ENCODE data around the gene RALGAPA1. TPM values are rescaled to one million over a fixed set of nuclear protein-coding genes. Genes with fewer than 3 reads are reported as not detected.

The RALGAPA1 gene
- total and polyA plus RNA-seq, 2 of the 13 experiments (the other 11 are each of a cell fraction or from before 2014, with no cell fraction given): 65.0 to 89.2 TPM

DNA sequence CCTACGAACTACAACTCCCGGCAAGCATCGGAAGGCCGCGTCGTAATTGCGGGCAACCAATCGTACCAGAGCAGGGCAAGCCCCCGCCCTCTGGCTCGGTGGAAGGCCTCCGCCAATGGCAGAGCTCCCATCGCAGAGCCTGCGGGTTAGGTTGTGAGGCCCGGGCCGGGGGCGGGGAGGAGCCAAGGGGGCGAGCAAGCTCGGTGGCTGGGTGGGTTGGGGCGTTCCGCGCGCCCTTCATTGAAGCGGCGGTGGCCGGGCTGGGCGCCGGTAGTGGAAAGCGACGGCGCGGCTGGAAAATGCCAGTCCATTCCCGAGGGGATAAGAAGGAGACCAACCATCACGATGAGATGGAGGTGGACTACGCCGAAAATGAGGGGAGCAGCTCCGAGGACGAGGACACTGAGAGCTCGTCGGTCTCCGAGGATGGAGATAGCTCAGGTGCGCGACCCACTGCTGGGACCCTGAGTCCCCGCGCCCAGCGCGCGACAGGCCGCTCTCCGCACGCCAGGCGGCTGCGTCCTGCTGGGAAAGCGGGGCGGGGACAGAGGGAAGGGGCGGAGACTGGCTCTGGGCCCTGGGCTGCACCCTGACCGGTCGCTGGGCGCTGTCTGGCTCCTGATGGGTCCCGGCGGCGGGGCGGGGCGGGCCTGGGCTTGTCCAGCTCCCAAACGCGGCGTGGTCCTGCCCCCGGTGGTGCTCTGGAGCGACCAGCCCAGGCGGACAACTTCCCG, 17.3 kb upstream of the RALGAPA1 start, which contains the start of gene BRMS1L (continued):
- TF ChIP-seq ZMAT3 (CRISPR knock-in tag; conservative IDR thresholded peaks at IDR 0.05) (peak; percentile 98), ZFP90 (CRISPR knock-in tag; IDR thresholded peaks at IDR 0.05; ENCODE audit: borderline replicate concordance) (no peak; the same call in none of the 2 replicates), KLF12 (CRISPR knock-in tag; IDR thresholded peaks at IDR 0.05; ENCODE audit: borderline replicate concordance) (peak; percentile 94), ZNF136 (CRISPR knock-in tag; IDR thresholded peaks at IDR 0.05; ENCODE audit: low read depth) (peak; percentile 99), SOX6 (IDR thresholded peaks at IDR 0.05) (no peak), SOX6 (CRISPR knock-in tag; IDR thresholded peaks at IDR 0.05) (peak; percentile 94), REXO4 (CRISPR knock-in tag; IDR thresholded peaks at IDR 0.05; ENCODE audit: borderline replicate concordance) (peak; percentile 63; the same call in 1 of the 2 replicates), ZNF567 (CRISPR knock-in tag; IDR thresholded peaks at IDR 0.05; ENCODE audit: borderline replicate concordance) (peak; percentile 100), IRF2 (CRISPR knock-in tag; IDR thresholded peaks at IDR 0.05) (peak; percentile 97), SATB2 (CRISPR knock-in tag; IDR thresholded peaks at IDR 0.05) (no peak; the same call in 1 of the 2 replicates), FOXC1 (CRISPR knock-in tag; IDR thresholded peaks at IDR 0.05; ENCODE audit: borderline replicate concordance) (peak; percentile 100)
- TF ChIP-seq, protein P1, sequence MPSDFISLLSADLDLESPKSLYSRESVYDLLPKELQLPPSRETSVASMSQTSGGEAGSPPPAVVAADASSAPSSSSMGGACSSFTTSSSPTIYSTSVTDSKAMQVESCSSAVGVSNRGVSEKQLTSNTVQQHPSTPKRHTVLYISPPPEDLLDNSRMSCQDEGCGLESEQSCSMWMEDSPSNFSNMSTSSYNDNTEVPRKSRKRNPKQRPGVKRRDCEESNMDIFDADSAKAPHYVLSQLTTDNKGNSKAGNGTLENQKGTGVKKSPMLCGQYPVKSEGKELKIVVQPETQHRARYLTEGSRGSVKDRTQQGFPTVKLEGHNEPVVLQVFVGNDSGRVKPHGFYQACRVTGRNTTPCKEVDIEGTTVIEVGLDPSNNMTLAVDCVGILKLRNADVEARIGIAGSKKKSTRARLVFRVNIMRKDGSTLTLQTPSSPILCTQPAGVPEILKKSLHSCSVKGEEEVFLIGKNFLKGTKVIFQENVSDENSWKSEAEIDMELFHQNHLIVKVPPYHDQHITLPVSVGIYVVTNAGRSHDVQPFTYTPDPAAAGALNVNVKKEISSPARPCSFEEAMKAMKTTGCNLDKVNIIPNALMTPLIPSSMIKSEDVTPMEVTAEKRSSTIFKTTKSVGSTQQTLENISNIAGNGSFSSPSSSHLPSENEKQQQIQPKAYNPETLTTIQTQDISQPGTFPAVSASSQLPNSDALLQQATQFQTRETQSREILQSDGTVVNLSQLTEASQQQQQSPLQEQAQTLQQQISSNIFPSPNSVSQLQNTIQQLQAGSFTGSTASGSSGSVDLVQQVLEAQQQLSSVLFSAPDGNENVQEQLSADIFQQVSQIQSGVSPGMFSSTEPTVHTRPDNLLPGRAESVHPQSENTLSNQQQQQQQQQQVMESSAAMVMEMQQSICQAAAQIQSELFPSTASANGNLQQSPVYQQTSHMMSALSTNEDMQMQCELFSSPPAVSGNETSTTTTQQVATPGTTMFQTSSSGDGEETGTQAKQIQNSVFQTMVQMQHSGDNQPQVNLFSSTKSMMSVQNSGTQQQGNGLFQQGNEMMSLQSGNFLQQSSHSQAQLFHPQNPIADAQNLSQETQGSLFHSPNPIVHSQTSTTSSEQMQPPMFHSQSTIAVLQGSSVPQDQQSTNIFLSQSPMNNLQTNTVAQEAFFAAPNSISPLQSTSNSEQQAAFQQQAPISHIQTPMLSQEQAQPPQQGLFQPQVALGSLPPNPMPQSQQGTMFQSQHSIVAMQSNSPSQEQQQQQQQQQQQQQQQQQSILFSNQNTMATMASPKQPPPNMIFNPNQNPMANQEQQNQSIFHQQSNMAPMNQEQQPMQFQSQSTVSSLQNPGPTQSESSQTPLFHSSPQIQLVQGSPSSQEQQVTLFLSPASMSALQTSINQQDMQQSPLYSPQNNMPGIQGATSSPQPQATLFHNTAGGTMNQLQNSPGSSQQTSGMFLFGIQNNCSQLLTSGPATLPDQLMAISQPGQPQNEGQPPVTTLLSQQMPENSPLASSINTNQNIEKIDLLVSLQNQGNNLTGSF (CRISPR knock-in tag; IDR thresholded peaks at IDR 0.05): peak; percentile 96
- TF ChIP-seq, protein P2, sequence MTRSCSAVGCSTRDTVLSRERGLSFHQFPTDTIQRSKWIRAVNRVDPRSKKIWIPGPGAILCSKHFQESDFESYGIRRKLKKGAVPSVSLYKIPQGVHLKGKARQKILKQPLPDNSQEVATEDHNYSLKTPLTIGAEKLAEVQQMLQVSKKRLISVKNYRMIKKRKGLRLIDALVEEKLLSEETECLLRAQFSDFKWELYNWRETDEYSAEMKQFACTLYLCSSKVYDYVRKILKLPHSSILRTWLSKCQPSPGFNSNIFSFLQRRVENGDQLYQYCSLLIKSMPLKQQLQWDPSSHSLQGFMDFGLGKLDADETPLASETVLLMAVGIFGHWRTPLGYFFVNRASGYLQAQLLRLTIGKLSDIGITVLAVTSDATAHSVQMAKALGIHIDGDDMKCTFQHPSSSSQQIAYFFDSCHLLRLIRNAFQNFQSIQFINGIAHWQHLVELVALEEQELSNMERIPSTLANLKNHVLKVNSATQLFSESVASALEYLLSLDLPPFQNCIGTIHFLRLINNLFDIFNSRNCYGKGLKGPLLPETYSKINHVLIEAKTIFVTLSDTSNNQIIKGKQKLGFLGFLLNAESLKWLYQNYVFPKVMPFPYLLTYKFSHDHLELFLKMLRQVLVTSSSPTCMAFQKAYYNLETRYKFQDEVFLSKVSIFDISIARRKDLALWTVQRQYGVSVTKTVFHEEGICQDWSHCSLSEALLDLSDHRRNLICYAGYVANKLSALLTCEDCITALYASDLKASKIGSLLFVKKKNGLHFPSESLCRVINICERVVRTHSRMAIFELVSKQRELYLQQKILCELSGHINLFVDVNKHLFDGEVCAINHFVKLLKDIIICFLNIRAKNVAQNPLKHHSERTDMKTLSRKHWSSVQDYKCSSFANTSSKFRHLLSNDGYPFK (CRISPR knock-in tag; IDR thresholded peaks at IDR 0.05; ENCODE audit: borderline replicate concordance): peak; percentile 97
- TF ChIP-seq, protein P3, sequence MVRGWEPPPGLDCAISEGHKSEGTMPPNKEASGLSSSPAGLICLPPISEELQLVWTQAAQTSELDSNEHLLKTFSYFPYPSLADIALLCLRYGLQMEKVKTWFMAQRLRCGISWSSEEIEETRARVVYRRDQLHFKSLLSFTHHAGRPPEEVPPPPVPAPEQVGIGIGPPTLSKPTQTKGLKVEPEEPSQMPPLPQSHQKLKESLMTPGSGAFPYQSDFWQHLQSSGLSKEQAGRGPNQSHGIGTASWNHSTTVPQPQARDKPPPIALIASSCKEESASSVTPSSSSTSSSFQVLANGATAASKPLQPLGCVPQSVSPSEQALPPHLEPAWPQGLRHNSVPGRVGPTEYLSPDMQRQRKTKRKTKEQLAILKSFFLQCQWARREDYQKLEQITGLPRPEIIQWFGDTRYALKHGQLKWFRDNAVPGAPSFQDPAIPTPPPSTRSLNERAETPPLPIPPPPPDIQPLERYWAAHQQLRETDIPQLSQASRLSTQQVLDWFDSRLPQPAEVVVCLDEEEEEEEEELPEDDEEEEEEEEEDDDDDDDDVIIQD (CRISPR knock-in tag; IDR thresholded peaks at IDR 0.05; ENCODE audit: low read depth): peak; percentile 94
- TF ChIP-seq, protein P4, sequence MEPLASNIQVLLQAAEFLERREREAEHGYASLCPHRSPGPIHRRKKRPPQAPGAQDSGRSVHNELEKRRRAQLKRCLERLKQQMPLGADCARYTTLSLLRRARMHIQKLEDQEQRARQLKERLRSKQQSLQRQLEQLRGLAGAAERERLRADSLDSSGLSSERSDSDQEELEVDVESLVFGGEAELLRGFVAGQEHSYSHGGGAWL (CRISPR knock-in tag; IDR thresholded peaks at IDR 0.05): peak; percentile 99
